ENCODE results near the gene SUPT5H.

The SUPT5H gene

DNA sequence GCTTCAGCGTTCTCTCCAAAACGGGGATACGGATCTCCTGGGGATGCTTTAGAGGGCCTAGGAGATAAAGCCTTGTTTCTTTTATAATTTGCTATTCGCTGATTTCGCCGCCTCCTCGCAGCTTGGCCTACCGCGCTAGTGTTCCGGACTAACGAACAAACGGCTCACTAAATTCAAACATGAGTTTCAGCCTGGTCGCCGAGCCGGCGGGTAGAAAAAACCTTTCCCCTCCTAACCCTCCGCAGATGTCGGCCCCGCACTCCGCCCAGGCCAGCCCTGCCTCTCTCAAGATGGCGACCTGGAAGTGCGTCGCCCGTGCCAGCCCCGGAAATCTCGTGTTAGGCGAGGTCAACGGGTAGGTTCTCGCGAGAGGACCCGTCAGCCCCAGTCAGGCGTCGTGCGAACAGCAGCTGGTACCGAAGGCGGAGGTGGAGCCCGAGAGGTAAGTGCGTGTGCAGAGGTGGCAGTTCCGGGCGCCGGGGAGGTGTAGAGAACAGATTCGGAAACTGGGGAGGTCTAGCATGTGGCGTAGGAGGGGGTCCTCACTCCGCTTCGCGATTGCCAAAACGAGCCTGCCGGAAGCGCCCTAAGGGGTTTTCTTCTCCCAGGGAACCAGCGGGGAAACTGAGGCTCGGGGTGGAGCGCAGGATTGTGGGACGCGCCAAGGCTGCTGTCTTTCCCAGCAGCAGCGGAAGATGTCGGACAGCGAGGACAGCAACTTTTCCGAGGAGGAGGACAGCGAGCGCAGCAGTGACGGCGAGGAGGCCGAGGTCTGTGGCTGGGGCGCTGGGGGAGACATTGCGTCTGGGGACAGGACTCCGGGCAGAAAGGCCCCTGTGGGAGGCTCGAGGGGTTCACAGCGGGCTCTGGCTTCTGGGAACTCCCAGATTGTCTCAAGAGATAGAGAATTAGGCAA lies at the start of gene SUPT5H:
SUPT5H (plus strand) TSS at position 387 of the 916 bp plus-strand sequence; CDS start at position 696, 309 bp downstream.
- peak; percentile 98 to 99 (median 99) for DNase-seq

DNA sequence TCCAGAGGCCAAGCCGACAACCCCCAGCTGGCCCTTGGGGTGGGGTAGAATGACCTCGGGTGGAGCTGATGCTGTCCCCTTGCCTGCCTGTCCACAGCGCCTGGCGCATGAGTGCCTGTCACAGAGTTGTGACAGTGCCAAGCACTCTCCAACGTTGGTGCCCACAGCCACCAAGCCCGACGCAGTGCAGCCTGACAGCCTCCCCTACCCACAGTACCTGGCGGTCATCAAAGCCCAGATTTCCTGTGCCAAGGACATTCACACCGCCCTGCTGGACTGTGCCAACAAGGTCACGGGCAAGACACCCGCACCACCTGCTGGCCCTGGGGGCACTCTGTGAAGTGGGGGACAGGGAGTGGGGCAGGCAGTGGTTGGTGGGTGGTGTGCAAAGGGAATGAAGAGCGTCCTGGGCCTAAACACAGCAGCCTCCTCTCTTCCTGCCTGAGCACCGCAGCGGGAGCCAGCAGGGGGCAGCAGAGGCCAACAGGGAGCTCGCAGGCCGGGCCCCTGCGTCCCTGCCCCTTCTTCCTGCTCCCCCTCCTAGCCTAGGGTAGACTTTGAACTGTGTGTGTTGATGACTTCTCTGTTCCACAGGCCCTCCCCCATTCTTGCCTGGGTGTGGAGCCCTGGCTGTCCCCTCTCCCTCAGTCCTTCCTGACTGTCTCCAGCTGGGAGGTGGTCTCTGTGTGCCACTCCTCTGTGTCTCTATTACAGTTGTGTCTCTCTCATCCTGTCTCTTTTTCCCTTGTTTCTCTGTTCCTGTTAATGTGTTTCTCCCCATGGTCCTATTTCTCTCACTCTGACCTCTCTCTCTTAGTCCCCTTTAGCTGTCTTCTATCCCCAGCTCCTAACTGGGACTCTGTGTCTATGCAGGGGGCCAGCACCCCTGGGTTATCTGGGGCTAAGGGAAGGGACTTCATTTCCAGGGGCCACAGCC lies 47.8 kb upstream of the SUPT5H start:
- DNase-seq = peak; percentile 93 to 97 (median 95)

DNA sequence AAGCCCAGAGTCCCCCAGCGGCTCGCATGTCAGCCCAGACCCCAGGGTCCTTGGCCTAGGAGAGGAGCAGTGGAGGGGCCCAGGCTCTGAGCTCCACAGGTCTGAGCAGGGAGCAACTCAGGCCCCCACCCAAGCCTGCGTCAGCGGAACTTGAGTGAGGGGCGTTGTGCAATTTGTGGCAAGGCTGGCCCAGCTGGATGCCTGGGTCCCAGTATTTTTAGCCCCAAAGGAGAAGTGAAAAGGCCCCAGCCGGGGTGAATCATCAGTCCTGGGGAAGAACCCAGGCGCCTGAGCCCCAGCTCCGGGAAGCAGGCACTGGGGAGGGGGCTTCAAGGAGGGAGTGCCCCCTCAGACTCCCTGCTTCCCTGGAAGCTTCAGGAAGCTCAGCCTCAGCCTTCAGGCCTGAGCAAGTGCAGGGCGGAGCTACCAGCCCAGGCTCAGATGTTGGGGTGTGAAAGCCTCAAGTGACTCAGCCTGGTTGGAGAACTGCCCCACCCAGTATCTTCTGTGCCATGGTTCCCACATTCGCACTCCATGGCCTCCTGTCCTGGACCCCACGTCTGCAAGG lies 47.0 kb upstream of the SUPT5H start:
- DNase-seq = peak; percentile 93

DNA sequence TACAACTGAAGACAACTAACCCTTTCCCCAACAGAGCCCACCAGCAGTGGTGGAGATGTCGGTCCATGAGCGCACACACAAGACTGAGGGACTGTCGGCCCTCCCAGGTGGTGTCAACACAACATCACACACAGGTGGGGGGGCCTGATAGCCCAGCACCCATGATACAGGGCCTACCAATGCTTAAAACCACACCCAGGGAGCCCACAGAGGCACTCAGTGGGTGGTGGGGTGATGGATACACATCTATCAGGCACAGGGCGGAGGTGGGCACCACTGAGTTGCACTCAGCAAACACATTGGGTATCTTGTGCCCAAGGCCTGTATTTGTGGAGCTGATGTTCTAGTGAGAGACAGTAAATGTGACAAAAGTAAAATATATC lies 45.7 kb upstream of the SUPT5H start:
- no peak for DNase-seq

DNA sequence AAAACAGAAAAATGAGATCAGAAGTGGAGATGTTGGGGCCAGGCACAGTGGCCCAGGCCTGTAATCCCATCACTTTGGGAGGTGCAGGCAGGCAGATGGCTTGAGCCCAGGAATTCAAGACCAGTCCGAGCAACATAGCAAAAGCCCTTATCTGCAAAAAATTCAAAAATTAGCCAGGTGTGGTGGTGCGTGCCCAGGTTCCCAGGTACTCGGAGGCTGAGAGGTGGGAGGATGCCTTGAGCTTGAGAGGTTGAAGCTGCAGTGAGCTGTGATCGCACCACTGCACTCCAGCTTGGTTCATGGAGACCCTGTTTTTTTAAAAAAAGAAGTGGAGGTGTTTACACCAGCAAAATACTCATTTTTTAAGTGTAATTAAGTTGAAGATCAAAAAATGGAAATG lies 45.3 kb upstream of the SUPT5H start:
- no peak for DNase-seq

DNA sequence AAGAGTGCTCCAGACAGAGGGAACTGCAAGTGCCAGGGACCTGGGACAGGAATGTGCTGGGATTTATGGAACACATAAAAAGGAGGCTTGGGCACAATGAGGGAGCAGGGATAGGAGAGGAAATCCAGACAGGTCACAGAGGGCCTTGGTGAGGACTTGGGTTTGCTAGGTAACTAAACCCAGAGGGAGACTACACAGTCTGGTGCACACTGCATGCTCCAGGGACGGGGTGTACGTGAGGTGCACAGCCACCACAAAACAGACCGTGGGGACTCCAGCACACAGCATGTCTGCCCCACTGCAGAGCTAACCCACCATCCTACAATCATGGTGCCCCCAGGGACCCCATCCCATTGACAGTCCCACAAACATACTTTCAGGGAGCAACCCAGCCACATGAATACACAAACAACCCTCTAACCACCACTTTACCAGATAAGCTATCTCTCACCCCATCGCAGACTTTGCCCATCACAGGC lies 44.3 kb upstream of the SUPT5H start:
- no peak for DNase-seq

DNA sequence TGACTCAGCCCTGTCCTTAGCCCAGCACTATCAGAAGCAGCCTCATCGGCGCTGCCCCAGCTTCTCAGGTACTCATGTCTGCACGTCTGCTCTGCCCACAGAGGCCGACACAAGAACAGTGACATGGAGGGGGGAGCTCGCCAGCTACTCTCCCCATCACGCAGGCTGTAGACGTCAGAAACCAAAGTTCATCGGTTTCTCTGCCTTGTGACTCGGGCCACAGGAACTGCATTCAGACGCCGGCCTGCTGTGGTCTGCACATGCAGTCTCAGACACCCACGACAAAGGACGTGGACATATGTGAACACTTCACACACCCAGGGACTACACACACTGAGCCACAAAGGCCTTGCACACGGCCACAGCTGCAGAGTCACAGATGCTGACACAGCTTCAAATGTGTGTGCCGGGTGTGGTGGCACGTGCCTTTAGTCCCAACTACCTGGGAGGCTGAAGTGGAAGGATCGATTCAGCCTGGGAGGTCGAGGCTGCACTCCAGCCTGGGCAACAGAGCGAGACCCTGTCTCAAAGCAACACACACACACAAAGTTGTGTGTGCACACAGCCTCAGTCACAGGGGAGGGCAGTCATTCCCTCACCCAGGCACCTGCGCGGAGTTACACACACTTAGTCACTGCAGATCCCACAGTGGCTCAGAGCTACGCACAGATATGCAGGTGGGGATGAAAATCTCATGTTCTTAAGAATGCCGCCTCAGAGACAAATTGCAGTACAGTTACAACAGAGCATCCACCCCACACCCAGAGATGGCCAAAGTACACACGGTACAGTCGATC lies 43.6 kb upstream of the SUPT5H start:
- peak; percentile 55 to 77 (median 65) for DNase-seq

DNA sequence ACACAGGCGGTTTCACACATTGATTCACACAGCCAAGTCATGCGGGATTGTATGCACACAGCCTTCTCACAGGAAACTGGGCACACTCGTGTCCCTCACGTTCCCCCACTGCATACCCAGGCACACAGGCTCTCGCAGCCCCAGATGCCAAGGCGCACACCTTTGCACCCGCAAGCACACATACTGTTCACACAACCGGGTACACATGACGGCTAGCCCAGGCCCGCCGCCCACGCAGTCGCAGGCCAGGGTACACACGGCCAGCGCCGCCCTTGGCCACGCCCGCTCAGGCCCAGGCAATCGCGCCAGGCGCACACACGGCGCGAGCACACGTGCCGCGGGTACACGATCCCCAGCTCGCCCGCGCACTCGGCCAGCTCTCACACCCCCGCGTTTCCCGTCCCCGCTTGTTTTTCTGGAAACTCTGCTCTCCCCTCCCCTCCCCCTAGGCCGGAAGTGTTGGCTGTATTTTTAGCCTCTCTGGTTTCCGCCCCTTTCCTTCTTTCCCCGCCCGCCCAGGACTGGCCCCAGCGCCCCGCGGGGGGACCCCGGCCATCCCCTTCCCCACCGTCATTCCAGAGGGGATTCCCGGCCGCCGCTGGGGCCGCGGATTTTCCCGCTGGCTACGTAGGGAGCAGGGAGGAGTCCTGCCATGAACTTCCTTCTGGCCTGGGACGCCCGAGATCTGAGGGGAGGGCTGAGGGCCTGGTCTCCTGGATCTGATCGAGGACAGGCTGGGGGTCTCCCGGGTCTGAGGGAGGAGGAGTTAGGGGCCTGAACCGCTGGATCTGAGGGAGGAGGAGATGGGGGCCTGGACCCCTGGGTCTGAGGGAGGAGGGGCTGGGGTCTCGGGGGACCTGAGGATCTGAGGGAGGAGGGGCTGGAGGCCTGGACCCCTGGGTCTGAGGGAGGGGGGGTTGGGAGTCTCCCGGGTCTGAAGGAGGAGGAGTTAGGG lies 42.8 kb upstream of the SUPT5H start:
- DNase-seq = peak; percentile 98 to 99 (median 98)

DNA sequence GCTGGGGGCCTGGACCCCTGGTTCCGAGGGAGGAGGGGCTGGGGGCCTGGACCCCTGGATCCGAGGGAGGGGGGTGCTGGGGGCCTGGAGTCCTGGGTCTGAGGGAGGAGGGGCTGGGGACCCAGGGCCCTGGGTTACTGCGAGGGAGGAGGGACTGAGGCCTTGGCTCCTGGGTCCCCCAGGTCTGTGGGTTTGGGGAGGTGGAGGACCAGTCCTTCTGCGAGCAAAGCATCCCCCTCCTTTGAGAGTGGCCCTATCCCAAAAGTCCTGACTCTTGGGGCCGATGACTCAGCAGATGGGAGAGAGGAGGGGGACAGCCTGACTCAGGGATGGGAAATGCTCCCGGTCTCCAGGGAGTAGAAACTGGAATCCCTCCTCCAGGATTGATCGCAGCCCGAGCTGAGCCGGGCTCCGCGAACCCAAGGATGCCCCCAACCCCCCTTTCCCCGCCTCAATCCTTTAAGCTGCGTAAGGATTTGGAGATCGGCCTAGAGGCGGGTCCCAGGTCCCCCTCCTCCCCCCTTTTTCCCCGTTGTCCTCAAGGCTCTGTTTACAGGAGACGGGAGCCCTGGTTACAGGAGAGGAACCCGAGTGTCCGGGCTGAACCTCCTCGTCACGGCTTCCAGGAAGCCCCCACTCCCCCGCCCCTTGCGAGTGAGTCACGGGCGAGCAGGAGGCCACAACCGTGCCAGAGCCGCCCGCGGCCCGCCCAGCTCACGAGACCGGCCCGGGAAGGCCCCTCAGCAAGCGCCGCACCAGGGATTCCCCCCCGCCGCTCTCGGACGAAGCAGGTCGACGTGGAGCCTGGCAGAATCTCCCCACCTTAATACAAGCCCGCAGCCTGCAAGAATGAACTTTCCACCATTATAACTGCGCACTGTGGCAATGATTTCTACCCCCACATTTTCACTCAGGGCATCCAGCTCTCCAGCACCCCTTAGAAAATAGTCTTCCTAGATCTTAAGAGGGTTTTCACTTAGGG lies 41.8 kb upstream of the SUPT5H start:
- peak; percentile 98 to 99 (median 99) for DNase-seq

DNA sequence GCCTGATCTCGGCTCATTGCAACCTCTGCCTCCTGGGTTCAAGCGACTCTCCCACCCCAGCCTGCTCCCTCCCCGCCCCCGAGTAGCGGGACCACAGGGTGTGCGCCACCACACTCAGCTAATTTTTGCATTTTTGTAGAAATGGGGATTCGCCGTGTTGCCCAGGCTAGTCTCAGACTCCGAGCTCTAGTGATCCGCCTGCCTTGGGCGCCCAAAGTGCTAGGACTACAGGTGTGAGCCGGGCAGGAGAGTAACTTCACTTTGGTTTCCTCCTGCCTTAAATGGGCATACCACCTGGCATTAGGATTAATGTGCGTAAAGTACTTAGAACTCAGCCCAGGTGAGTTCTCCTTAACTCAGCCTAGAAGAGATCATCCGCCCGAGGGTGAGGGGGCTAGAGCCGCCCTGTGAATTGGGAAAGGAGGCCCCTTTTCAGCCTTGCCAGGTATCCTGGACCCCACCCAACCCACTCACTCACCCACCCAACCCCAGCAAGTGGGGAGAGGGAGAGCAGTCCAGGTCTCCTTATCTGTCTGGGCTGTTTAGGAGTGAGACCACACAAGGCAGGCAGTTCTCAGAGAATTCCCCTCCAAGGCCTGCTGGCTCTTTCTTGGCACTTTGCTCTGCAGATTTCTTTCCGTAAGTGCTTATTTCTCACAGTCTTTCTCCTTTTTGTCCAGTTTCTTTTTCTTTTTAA lies 40.0 kb upstream of the SUPT5H start:
- peak in 1 of 3 donors; percentile 37 for DNase-seq

DNA sequence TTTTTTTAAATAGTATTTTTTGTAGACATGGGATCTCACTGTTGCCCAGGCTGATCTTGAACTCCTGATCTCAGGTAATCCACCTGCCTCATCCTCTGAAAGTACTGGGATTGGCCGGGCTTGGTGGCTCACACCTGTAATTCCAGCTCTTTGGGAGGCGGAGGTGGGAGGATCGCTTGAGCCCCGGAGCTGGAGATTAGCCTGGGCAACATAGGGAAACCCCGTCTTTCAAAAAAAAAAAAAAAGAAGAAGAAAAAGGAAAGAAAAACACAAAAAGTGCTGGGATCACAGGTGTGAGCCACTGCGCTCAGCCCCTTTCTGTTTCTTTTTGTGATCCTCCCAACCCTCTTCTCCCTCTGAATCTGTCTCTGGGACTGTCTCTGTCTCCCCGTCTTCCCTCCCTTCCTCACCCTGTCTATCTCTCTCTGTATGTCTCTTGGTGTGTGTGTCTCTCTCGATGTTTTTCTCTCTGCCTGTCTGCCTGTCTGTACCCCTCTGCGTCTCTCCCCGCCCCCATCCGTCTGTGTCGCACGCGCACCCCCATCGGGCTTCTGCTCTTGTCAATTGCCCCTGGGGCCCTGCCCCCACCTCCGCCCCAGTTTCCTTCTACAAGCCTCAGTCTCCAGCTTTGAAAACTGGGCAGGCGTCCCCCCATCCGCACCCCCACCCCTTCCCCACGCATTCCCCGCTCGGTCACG lies 39.3 kb upstream of the SUPT5H start:
- no peak for DNase-seq

DNA sequence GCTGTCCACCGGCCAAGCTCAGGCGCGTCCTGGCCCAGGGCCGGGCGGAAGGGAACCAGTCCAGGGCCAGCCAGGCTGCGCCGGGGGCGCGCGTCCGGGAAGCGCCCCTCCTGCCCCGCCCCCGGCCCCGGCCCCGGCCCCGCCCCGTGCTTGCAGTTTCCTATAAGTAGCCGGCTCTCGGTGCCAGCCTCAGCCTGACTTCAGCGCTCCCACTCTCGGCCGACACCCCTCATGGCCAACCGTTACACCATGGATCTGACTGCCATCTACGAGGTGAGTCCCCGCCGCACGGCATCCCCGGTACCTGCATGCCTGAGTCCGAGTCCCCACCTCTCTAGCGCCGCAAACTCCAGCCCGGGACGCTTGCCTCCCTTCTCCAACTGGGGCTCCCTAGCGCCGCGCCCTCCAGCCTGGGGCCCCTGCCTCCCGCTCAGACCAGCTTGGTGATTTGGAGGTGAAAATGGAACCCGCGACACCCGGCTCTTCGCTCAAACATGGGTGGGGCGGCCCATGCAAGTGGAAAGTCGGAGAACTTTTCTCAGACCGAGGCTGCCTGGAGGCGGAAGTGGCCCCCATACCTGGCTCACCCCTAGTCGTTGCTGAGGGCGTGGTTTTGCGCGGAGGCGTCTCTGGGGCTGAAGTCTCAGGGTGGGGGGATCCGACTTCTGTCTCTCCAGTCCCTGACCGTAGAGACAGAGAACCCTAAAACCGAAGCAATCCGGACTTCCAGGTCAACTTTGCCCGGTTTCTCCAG lies 38.5 kb upstream of the SUPT5H start, which contains the start of gene ZFP36:
ZFP36 (plus strand) TSS at position 192 of the 754 bp plus-strand sequence; CDS start at position 250, 58 bp downstream.
- DNase-seq = peak; percentile 92 to 97 (median 96)

DNA sequence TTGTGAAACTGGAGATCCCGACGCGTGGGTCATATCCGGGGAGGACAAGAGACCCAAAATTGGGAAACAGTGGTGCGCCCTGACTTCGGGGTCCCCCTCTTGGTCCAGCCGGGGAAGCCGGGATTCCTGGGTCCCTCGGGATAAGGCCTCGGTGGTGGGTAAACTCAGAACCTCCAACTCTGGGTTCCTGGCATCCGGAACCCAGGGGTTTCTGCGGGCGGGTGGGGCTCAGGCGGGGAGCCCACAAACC lies 38.0 kb upstream of the SUPT5H start:
- DNase-seq = no peak

DNA sequence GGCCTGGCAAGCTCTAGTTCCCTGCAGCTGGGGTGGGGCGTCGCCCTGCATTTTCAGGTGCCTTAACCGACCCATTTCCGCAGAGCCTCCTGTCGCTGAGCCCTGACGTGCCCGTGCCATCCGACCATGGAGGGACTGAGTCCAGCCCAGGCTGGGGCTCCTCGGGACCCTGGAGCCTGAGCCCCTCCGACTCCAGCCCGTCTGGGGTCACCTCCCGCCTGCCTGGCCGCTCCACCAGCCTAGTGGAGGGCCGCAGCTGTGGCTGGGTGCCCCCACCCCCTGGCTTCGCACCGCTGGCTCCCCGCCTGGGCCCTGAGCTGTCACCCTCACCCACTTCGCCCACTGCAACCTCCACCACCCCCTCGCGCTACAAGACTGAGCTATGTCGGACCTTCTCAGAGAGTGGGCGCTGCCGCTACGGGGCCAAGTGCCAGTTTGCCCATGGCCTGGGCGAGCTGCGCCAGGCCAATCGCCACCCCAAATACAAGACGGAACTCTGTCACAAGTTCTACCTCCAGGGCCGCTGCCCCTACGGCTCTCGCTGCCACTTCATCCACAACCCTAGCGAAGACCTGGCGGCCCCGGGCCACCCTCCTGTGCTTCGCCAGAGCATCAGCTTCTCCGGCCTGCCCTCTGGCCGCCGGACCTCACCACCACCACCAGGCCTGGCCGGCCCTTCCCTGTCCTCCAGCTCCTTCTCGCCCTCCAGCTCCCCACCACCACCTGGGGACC lies 37.6 kb upstream of the SUPT5H start:
- peak; percentile 58 to 67 (median 59) for DNase-seq

DNA sequence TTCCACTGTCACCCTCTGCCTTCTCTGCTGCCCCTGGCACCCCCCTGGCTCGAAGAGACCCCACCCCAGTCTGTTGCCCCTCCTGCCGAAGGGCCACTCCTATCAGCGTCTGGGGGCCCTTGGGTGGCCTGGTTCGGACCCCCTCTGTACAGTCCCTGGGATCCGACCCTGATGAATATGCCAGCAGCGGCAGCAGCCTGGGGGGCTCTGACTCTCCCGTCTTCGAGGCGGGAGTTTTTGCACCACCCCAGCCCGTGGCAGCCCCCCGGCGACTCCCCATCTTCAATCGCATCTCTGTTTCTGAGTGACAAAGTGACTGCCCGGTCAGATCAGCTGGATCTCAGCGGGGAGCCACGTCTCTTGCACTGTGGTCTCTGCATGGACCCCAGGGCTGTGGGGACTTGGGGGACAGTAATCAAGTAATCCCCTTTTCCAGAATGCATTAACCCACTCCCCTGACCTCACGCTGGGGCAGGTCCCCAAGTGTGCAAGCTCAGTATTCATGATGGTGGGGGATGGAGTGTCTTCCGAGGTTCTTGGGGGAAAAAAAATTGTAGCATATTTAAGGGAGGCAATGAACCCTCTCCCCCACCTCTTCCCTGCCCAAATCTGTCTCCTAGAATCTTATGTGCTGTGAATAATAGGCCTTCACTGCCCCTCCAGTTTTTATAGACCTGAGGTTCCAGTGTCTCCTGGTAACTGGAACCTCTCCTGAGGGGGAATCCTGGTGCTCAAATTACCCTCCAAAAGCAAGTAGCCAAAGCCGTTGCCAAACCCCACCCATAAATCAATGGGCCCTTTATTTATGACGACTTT lies 36.8 kb upstream of the SUPT5H start:
- DNase-seq = peak; percentile 58 to 66 (median 62)
